ENCODE measurements around the gene CMTM5.
"Not testable (repeated sequence)": the region's sequence is repeated elsewhere in the genome, so short reads cannot be mapped to it uniquely, and the experiment has no call there.

The CMTM5 gene

DNA sequence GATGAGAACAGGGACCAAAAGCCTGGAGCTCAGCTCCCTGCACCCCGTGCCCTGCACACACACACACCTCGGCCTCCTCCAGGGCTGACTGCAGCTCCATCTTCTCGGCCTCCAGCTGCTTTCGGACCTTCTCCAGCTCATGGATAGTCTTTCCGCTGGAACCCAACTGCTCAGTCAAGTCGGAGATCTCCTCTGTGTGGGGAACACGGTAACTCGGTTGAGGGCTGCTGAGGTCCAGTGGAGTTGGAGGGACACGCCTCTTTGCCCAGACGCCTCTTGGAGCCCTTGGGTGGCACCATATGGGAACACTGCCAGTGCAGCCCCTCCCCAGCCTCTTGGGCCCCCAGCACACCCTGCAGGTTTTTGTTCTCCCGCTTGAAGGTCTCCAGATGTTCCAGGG is 40.0 kb downstream of the CMTM5 start:
- no peak for DNase-seq

DNA sequence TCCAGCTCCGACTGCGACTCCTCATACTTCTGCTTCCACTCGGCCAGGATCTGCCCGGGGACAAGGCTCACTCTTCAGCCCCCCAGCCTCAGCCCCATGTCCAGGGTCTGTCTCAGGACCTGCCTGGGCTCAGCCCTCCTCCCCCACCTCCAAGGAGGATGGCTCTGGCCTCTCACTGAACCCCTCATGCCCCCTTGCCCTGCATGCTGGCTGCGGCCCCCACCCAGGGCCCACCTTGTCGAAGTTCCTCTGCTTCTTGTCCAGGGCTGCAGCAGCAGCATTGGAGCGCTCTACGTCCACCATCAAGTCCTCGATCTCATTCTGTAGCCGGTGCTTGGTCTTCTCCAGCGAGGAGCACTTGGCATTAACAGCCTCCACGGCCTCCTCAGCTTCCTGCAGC is 40.4 kb downstream of the CMTM5 start:
- not testable (repeated sequence) for DNase-seq

DNA sequence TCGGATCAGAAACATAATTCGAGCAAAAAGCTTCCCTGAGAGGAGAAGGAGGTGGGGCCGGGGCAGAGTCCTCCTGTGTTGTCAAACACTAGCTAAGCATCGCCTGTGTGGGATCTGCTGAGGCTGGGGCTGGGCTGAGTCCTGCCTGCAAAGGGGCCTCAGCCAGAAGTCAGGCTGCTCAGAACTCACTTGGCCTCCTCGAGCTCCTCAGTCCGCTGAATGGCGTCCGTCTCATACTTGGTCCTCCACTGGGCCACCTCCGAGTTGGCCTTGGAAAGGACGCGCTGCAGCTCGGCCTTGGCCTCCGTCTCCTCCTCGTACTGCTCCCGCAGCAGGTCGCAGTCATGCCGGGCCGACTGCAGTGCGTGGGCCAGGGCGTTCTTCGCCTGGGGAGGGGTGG is 41.2 kb downstream of the CMTM5 start:
- no peak for DNase-seq

GRCh38 chr14:23419646-23420045 is 42.8 kb downstream of the CMTM5 start:
- not testable (repeated sequence) for DNase-seq

- no peak for DNase-seq
Measured at GRCh38 chr14:23421594-23421993, 44.7 kb downstream of the CMTM5 start.

DNA sequence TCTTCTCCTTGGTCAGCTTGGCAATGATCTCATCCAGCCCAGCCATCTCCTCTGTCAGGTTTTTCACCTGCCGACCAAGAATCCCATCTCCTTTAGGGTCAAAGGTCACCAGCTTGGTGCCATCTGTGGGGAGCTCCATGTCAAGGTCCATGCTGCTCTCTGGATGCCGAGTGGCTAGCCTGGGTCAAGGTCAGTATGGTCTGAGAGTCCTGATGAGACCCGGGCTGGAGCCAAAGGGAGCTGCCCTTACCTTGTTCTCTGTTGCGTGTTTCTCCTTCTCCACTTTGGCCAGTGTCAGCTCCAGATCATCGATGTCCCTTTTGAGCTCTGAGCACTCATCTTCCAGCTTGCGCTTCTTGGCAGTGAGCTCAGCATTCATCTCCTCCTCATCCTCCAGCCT is 46.8 kb downstream of the CMTM5 start:
- DNase-seq = no peak

- DNase-seq = no peak
Measured at GRCh38 chr14:23425169-23425568, 48.3 kb downstream of the CMTM5 start.

- not testable (repeated sequence) for DNase-seq
Measured at GRCh38 chr14:23425798-23426197, 49.0 kb downstream of the CMTM5 start.

DNA sequence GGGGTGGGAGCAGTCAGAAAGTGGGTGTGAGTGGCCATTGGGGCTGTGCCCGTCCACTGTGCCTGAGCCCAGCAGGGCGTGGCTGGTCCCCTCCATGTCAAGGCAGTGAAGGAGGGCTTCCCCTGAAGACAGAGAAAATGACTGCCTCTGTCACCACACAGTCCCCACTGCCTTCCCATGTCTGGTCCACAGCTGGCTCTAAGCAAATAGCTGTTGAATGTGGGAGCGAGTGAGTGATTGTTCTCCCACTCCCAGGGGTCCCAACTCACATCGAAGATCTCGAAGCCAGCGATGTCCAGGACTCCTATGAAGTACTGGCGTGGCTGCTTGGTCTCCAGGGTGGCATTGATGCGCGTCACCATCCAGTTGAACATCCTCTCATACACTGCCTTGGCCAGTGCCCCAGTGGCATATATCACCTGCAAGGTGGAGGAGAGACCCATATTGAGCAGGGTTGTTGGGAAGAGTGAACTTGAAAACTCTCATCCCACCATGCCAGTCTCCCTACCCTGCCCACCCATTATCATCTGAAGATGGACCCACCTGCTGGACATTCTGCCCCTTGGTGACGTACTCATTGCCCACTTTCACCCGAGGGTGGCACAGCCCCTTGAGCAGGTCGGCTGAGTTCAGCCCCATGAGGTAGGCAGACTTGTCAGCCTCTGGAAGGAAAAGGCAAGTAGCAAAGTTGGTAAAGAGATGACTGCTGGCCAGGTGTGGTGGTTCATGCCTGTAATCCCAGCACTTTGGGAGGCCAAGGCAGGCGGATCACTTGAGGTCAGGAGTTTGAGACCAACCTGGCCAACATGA is 52.0 kb downstream of the CMTM5 start:
- DNase-seq = no peak
